ENCODE results near the gene ANK2.

The ANK2 gene

GRCh38 chr4:113101669-113102068 lies 52.2 kb downstream of the ANK2 start:
- DNase-seq = no peak

DNA sequence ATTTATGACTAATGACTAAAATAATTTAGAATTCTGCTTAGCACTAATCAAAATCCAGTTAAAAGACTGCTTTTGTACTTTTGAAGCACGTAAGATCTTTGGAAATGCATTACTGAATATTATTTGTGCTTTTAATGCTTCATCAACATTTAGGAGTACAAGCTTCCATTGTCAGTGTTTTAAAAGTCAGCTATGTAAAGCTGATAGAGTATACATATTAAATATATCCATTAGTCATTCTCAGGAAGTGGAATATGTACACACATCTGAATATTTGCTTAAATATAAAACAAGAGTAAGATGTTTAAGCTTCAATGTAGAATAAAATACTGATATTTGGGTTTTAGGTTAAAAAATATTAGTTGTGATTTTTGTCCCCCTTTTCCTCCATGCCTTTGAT lies 54.1 kb downstream of the ANK2 start:
- DNase-seq = no peak

DNA sequence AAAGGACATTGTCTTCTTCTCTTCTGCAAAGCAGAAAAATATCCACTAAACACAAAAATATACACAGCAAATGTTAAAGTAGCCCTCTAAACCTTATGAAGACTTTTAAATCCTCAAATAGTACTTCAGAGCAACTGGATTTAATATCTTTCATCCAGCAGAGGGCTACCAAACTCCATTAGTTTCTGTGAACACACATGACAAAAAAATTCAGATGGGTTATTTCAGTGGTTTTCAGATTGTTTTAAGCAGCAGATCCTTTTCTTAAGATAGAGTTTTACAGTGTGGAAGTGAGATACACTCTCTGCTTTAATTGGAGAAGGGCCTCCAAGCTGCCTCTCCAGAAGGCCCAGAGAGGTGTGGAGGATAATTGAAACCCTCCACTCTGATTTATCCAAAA lies 56.7 kb downstream of the ANK2 start:
- no peak for DNase-seq

- DNase-seq = no peak
Observed at GRCh38 chr4:113109106-113109718, 59.8 kb downstream of the ANK2 start.

- DNase-seq = no peak
Observed at GRCh38 chr4:113112338-113112978, 63.0 kb downstream of the ANK2 start.

GRCh38 chr4:113113151-113113550 lies 63.7 kb downstream of the ANK2 start:
- DNase-seq = no peak

- DNase-seq = no peak
Observed at GRCh38 chr4:113114884-113115283, 65.4 kb downstream of the ANK2 start.

- DNase-seq = no peak
Observed at GRCh38 chr4:113116414-113117357, 67.2 kb downstream of the ANK2 start.

- DNase-seq = no peak
Observed at GRCh38 chr4:113117358-113117702, 67.9 kb downstream of the ANK2 start.

GRCh38 chr4:113122066-113122465 lies 72.6 kb downstream of the ANK2 start:
- DNase-seq = no peak

GRCh38 chr4:113125418-113125817 lies 76.0 kb downstream of the ANK2 start:
- DNase-seq = no peak

- no peak for DNase-seq
Observed at GRCh38 chr4:113131136-113131535, 81.7 kb downstream of the ANK2 start.

GRCh38 chr4:113131621-113132020 lies 82.2 kb downstream of the ANK2 start:
- no peak for DNase-seq

DNA sequence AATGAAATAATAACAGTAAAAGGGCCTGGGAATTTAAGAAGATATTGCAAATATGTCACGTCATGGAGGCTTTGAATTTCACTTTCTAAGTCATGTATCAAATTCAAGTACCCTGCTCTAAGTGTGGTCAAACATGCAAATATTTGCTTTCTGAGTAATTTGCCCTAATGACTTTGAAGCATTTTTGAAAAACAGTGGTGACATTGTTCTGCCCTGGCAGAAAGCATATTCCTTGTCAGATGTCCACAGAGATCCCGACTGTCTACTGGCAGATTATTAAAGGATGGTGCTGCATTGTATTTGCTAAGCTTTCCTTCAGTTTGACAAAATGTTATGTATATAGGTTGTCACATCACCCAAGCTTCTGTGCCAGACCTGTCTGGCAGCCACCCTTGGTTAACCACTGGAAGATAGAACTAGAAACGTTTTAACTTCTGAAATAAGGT lies 92.5 kb downstream of the ANK2 start:
- no peak for DNase-seq

DNA sequence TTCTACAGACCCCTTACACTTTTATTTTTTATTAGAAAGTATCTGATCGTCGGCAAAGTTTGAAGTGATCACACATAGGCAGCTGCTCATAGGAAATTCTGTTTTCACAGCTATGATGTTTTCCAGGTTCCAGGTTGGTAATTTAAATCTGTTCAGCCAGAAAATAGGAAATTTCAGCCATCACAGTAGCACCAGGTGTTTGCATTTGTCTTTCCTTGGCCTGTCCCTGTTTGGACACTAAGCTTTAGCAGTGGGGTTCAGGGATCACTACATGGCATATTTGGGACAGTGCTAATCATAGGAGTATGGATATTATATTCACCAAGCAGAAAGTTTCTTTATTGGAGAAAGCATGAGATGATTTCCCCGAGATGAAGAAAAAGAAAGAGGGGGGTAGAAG lies 92.9 kb downstream of the ANK2 start:
- no peak for DNase-seq

GRCh38 chr4:113144091-113144490 lies 94.6 kb downstream of the ANK2 start:
- no peak for DNase-seq

- no peak for DNase-seq
Observed at GRCh38 chr4:113145147-113145518, 95.7 kb downstream of the ANK2 start.

DNA sequence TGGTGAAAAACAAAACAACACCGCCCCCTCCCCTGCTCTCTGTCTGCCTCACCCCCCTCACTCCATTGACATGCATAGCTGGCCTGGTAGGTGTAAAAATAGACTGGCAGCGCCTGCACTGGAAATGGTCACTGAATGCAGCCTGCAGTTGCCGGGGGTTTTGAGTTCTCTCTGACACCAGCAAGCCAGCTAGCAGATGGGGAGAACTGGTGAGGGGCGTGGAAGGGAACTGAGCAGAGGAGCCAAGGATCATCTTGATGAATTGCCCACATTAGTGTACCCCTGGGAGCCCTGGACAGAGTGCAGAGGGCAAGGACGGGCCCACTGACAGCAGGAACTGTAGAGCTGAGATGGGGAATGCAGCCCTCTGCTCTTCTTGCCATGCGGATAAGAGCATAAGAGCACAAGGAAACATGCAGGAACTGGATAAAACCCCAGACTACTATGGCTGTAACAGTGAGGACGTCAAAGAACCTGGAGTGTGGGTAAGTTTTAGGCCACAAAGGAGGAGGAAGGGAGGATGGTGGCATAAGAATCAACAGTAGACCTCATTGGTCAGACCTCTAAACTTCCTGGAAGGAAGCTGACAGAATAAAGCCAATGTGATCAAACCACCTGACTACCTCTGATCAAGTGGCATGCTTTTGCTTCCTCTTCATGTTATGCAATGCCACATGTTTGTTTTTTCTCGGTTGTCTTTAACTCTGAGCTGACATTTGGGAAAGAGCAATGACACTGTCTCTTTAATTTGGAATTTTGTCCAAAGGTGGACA lies 96.3 kb downstream of the ANK2 start:
- no peak for DNase-seq

- no peak for DNase-seq
Observed at GRCh38 chr4:113146876-113147358, 97.5 kb downstream of the ANK2 start.

DNA sequence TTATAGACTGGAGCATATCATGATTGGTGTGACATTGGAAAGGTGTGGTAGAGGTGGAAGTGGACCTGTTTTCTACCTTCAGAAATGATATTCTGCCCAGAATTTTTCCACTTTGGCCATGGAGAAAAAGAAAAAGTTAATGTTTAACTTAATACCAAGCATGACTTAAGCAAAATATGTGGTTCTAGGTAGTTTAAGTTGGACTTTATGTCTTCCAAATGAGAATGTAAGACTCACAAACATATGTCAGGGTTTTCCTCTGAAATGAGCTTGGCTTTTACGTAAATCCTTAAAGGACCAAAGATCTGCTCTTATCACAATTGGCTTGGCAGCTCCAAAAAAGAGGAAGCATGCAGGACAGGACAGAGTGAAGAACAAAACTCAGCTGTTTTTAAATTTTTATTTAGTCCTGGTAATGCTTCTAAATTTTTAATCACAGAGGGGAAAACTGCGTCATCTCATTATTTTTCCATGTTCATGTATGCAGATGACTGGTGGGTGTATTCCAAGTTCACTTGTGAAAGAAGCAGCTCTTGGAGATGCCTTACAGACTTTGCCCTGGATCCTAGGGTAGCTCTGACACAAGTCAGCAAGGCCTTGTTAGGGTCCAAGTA lies 98.2 kb downstream of the ANK2 start:
- DNase-seq = no peak

DNA sequence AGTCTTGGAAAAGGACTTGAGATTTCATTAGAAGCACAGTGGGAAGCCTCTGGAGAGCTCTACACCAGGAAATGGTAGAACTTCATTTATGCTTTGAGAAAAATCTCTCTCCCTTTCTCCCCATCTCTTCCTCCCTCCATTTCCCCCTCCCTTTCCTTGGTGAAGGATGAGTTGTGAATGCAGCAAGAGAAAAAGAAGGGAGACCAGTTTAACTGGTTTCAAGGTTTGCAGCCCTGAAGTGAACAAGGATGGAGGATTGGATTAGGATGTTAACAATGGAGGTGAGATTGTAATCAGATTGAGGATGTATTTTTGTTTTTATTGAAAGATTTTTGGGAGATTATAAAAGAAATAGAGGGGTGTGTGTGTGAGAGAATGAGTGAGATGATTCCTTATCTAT lies 99.5 kb downstream of the ANK2 start:
- DNase-seq = no peak

DNA sequence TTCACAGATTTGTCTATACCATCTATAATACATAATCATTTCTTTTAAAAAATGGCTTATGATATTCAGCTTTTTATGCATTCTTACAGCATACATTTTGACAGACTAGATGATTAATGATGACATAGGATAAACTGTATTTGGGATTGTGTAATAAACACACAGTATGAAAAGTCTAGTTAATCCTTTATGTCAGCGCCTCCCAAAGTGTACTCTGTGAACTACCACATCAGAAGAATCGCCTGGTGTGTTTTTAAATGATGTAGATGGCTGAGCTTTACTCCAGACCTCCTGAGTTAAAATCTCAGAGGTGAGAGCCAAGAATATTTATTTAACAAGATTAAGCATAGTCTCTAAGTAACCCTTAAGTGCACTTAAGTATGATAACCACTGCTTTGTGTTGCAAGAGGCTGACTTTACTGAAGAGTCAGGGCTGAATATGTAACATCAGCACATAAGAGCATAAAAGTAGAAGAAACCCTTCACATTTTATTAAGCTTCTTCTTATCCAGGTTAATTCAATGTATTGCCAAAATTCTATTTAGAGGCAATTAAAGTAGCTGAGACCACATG lies 104.2 kb downstream of the ANK2 start:
- no peak for DNase-seq
